Epithelial cell of esophagus (primary cell): ENCODE measurements around the gene ANXA5.

Experiments
- DNase-seq: peaks from one replicate; pipeline ENCODE4 v3.0.0; 2010; ENCODE audit warnings: low read depth
- H3K4me3 ChIP-seq: 2 replicates; pipeline ENCODE4 v1.5.1; 2011; ENCODE audit warnings: mild to moderate bottlenecking, low read length, control low read depth
- TF ChIP-seq, protein P1 (sequence below): IDR thresholded peaks from 2 replicates; pipeline ENCODE4 v1.5.1; 2011; ENCODE audit warnings: low read depth, mild to moderate bottlenecking, low read length, control low read depth, inconsistent platforms; ENCODE audit not compliant: insufficient read depth; ENCODE audit errors: missing control alignments

Gene ANXA5

DNA sequence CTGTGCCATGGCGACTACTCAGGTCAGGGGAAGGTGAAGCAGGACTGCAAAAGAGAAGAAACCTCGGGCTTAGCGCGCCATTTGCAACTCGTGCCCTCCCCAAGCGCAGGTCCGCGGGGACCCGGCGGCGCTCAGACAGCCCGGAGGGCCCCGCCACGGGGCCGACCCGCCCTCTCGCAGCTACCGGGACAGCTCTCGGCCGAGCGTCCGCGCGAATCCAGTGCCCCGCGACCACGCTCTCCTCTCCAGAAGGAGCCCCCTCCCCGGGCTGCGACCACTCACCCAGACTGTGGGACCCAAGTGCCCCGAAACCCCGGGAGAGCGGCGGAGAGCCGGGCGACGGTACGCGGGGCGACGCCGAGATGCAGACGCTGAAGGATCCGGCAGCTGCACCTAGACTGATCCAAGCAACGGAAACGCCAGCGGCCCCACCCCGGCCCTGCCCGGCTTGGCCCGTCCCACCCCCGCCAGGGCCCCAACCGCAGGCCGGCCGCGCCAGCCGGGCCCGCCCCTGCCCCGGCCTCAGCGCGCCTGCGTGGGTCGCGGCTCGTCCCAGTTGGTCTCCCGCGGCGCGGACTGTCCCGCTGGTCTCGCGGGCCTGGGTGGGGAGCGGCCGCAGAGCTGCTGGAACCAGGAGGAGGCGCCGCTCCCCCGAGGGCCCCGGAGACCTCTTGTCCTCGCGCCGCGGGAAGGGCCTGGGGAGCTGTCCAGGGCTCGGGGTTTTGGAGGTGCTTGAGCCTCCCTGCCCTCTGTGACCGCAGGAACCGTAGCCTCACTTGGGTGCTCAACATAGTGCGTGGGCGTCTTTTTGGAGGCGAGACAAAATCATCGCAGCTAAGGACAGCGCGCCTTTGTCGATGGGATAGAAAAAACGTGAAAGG, at the start of gene ANXA5:
Gene ANXA5 (minus strand): TSS at position 400 of the 881 bp plus-strand sequence. CDS start 391 bp downstream, at position 9.
- peak; percentile 90 for DNase-seq
- H3K4me3 ChIP-seq, result peak within 1 kb of the TSS; percentile 90
- TF ChIP-seq, protein P1, sequence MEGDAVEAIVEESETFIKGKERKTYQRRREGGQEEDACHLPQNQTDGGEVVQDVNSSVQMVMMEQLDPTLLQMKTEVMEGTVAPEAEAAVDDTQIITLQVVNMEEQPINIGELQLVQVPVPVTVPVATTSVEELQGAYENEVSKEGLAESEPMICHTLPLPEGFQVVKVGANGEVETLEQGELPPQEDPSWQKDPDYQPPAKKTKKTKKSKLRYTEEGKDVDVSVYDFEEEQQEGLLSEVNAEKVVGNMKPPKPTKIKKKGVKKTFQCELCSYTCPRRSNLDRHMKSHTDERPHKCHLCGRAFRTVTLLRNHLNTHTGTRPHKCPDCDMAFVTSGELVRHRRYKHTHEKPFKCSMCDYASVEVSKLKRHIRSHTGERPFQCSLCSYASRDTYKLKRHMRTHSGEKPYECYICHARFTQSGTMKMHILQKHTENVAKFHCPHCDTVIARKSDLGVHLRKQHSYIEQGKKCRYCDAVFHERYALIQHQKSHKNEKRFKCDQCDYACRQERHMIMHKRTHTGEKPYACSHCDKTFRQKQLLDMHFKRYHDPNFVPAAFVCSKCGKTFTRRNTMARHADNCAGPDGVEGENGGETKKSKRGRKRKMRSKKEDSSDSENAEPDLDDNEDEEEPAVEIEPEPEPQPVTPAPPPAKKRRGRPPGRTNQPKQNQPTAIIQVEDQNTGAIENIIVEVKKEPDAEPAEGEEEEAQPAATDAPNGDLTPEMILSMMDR, result no peak

DNA sequence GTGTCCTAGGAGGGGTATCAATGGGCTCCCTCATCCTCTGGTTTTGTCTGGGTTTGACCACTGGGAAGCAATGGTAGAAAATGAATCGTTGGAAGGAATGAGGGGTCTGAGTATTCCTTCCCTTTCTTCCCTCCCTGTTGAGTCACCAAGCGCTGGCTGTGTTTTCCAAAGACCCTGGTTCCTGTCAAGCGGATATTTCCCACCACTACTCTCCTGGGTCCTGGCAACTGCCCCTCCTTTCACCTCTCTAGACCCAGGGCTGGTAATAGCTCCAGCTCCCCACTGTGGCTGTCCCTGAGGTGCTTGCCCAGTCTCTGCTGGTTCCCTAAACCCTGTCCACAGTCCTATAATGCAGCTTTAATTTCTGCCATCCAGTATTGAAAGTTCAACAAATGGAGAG, 46.0 kb upstream of the ANXA5 start:
- TF ChIP-seq, protein P1, result no peak
- no peak for DNase-seq

DNA sequence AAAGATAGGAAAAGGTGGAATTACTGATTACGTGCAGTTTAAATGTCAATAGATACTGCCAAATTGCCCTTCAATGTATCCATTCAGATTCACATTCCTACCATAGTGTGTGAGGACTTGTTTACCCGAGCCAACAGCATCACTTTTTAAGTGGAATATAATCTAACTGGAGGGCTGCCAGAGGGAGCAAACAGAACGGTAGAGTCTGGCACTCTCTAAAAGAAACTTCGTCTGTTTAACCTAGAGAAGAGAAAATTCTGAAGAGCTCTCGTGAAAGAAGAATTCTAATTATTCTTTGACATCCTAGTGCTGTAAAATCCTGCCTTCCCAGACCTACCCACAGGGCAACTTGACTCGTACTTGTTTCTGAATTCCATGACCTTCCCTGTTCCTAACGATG, 45.0 kb upstream of the ANXA5 start:
- TF ChIP-seq, protein P1, result no peak
- no peak for DNase-seq
- no peak overlapping the region for H3K4me3 ChIP-seq

More for the DNA sequence above, 46.0 kb upstream of the ANXA5 start:
- no peak overlapping the region for H3K4me3 ChIP-seq

DNA sequence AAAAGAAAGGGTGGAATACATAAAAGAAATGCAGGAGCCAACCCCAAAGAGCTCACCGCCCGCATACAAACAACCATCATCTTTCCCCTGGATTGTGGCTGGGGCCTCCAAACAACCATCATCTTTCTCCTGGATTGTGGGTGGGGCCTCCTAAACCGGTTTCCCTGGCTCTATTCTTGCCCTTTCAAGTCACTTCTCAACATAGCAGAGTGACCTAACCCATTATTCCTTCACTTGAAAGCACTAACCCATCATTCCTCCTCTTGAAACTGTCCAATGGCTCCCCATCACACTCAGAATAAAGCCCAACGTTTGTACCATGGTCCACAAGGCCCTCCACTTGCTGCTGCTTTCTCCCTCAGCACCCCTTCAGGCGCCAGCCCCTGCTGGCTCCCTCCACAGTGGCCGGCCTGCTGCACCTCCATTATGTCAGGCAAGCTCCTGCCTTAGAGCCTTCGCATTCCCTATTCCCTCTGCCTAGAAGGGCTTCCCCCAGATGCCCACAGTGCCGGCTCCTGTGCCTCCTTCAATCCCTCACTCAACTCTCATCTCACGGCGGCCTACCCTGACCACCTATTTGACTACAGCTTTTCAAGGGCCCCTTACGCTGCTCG, 44.1 kb upstream of the ANXA5 start:
- H3K4me3 ChIP-seq, result no peak overlapping the region
- TF ChIP-seq, protein P1, result no peak
- DNase-seq, result peak; percentile 22

DNA sequence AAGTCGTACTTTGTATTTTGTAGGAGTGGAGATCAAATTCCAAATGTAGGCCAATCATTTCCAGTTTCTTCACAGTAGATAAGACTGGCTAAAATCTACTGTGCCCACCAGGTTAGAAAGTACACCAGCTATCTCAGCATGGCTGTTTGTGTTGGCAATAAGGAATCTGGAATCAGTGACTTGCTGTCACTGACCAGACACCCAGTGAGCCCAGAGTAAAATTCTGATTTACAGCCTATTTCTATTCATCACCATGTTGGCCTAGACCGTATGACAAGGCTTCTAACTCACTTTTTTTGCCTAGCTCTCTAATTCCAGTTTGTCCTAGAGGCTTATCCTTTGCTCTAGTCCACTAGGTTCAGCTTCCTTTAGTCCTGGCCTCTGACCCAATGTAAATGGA, 42.8 kb upstream of the ANXA5 start:
- DNase-seq, result no peak
- H3K4me3 ChIP-seq, result no peak overlapping the region
- TF ChIP-seq, protein P1, result no peak

DNA sequence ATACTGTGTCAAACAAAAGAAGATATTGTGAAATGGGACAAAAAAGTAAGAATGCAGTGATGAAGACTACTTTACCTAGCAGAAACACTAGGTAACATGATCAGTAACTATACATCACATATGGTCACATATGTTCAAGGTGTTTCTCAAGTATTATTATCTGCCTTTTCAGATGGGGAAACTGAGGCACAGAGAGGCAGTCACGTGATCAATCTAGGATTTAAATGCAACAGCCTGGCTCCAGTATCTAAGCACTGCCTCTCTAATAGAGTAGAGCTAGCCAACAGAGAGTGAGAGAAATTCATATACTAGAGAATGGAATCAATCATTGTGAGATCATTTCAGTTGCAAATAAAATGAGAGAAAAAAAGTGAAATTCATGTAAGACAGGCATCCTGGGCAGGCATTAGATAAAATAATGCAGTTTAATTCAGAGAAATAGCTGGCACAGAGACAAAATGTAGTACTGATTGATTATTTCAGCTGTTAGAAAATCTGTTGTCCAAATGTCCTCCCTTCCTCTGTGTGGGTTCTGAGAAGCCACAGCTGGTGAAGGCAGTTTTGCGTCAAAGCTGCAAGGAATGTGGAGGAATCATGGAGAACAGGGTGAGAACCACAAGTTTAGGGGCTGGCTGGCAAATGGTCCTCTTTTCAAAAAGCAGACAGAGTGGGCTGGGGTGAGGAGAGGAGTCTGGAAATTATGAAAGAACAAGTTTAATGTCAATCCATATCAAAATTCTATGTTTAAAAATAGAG, 42.2 kb upstream of the ANXA5 start:
- H3K4me3 ChIP-seq, result no peak overlapping the region
- no peak for DNase-seq
- TF ChIP-seq, protein P1, result no peak
